ENCODE results near the gene ATAT1.

DNA sequence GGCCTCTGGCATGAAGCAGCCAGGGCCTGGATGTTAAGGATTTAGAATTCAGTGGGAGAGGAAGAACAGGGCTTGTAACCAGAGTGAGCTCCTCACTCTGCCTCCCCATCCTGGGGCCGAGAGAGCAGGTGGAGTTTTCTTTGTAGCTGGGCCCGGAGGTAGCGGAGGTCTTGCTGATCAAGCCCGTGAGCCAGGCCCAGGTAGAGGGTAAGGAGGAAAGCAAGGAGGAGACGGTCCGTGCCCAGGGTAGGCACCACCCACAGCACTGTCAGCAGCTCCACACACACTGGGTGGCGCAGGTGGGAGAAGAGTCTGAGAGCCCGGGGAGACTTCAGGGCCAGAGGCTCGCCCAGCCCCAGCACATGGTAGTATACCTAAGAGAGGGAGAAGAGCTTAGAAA, 61.9 kb downstream of the ATAT1 start:
- TF ChIP-seq, protein P1, sequence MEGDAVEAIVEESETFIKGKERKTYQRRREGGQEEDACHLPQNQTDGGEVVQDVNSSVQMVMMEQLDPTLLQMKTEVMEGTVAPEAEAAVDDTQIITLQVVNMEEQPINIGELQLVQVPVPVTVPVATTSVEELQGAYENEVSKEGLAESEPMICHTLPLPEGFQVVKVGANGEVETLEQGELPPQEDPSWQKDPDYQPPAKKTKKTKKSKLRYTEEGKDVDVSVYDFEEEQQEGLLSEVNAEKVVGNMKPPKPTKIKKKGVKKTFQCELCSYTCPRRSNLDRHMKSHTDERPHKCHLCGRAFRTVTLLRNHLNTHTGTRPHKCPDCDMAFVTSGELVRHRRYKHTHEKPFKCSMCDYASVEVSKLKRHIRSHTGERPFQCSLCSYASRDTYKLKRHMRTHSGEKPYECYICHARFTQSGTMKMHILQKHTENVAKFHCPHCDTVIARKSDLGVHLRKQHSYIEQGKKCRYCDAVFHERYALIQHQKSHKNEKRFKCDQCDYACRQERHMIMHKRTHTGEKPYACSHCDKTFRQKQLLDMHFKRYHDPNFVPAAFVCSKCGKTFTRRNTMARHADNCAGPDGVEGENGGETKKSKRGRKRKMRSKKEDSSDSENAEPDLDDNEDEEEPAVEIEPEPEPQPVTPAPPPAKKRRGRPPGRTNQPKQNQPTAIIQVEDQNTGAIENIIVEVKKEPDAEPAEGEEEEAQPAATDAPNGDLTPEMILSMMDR (IDR thresholded peaks at IDR 0.05 in 8 of 11, conservative IDR thresholded peaks at IDR 0.05 in 3 of 11) = no peak
- TF ChIP-seq POLR2A (IDR thresholded peaks at IDR 0.05) = no peak
- TF ChIP-seq POLR2AphosphoS5 (IDR thresholded peaks at IDR 0.05) = peak in 1 of 3 donors; percentile 67

All from spleen (tissue), 7 donors.